Astrocyte of the spinal cord (primary cell): Measurements from ENCODE around the gene B3GNT8.
"Not testable (repeated sequence)": the region's sequence is repeated elsewhere in the genome, so short reads cannot be mapped to it uniquely, and the experiment has no call there.

Experiments used
- DNase-seq: peaks from one replicate; pipeline ENCODE4 v3.0.0; 2011; ENCODE audit warnings: low read depth, low spot score
- H3K4me3 ChIP-seq: 2 replicates; pipeline ENCODE4 v1.5.1; 2011; ENCODE audit warnings: low read depth, mild to moderate bottlenecking, low read length, moderate library complexity
- in situ Hi-C: cut with HindIII; loops from 2 replicates; pipeline ENCODE4 v1.10.0; 2017; ENCODE audit warnings: low sequenced_read_pairs
- TF ChIP-seq, protein P1 (sequence below): IDR thresholded peaks from 2 replicates; pipeline ENCODE4 v1.5.1; 2012; ENCODE audit warnings: low read depth, mild to moderate bottlenecking, low read length, inconsistent platforms

B3GNT8 gene

DNA sequence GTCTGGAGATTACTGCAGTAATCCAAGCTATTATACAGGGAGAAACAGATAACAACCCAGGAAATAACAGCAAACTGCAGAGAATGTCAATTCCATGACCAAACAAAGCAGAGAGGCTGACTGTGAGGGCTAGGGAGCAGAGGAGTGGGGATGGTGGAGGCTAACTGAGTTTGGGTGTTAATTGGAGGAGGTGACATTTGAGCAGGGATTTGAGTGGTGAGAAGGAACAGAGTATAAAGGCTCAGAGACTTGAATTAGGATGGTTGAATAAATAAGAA is 9.4 kb upstream of the B3GNT8 start:
- TF ChIP-seq, protein P1, sequence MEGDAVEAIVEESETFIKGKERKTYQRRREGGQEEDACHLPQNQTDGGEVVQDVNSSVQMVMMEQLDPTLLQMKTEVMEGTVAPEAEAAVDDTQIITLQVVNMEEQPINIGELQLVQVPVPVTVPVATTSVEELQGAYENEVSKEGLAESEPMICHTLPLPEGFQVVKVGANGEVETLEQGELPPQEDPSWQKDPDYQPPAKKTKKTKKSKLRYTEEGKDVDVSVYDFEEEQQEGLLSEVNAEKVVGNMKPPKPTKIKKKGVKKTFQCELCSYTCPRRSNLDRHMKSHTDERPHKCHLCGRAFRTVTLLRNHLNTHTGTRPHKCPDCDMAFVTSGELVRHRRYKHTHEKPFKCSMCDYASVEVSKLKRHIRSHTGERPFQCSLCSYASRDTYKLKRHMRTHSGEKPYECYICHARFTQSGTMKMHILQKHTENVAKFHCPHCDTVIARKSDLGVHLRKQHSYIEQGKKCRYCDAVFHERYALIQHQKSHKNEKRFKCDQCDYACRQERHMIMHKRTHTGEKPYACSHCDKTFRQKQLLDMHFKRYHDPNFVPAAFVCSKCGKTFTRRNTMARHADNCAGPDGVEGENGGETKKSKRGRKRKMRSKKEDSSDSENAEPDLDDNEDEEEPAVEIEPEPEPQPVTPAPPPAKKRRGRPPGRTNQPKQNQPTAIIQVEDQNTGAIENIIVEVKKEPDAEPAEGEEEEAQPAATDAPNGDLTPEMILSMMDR = no peak
- H3K4me3 ChIP-seq = no peak overlapping the region
- DNase-seq = no peak
- in situ Hi-C loops = no loop called here

DNA sequence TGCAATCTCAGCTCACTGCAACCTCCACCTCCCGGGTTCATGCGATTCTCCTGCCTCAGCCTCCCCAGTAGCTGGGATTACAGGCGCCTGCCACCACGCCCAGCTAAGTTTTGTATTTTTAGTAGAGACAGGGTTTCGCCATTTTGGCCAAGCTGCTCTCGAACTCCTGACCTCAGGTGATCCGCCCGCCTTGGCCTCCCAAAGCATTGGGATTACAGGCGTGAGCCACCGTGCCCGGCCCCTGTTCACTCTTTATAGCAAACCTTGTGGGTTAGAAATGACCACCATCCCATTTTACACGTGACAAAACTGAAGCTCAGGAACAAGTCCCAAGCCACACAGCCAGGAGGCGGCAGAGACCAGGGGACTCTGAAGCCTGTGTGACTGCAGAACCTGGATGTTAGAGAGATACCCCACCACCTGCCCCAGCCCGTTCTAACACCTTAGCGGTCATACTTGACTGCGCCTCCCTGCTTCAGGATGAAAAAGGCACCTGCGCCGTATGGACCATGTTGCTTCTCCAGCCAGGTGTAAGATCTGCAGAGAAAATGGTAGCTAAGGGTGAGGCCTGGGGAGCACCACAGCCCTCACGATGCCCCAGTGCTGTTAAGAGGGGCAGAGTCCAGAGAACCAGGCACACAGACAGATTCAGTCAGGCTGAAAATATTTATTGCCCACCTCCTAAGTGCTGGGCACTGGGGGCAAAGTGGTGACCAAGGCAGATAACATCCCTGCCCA is 8.9 kb upstream of the B3GNT8 start:
- DNase-seq = no peak
- in situ Hi-C loops = no loop called here
- TF ChIP-seq, protein P1 = no peak
- no peak overlapping the region for H3K4me3 ChIP-seq

DNA sequence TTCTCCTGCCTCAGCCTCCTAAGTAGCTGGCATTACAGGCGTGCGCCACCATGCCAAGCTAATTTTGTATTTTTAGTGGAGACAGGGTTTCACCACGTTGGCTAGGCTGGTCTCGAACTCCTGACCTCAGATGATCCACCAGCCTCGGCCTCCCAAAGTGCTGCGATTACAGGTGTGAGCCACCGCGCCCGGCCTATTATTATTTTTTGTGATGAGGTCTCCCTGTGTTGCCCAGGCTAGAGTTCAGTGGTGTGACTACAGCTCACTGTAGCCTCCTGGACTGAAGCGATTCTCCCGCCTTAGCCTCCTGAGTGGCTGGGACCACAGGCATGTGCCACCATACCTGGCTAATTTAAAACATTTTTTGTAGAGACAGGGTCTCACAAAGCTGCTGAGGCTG is 8.2 kb upstream of the B3GNT8 start:
- H3K4me3 ChIP-seq, DNase-seq, in situ Hi-C loops: not testable (repeated sequence)

DNA sequence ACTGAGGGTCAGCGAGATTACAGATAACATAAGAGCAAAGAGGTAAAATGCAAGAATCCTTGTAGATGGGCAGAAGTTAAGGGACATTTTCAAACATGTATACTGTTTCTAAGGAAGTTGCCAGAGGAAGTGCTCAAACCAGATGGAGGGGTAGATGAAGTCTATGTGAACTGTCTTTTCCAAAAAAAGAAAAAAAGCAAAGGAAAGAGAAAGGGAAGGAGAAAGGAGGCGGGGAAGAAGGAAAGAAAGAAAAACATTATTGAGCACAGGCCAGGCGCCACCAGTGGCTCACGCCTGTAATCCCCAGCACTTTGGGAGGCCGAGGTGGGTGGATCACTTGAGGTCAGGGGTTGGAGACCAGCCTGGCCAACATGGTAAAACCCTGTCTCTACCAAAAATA is 7.3 kb upstream of the B3GNT8 start:
- TF ChIP-seq, protein P1 = no peak
- no peak for DNase-seq
- in situ Hi-C loops = no loop called here
- no peak overlapping the region for H3K4me3 ChIP-seq

DNA sequence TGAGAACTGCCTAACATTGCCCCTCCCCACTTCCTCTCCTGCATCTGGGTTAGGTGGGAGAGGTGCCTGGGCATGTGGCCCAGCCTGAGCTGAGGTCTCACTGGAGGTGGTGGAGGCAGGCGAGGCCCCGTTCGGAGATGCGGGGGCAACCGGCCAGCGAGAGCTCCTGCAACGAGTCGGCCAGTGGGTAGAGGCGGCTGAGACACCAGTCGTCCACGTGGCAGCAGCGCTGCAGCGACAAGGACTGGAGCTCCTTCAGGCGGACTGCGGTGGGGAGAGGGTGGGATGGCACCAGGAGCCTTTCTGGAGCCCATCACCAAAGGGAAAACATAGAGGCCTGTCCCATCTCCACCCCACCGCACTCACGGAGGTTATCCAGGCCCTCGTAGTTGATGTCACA is 6.0 kb upstream of the B3GNT8 start:
- DNase-seq = no peak
- H3K4me3 ChIP-seq = no peak overlapping the region
- in situ Hi-C loops = no loop called here
- TF ChIP-seq, protein P1 = no peak

DNA sequence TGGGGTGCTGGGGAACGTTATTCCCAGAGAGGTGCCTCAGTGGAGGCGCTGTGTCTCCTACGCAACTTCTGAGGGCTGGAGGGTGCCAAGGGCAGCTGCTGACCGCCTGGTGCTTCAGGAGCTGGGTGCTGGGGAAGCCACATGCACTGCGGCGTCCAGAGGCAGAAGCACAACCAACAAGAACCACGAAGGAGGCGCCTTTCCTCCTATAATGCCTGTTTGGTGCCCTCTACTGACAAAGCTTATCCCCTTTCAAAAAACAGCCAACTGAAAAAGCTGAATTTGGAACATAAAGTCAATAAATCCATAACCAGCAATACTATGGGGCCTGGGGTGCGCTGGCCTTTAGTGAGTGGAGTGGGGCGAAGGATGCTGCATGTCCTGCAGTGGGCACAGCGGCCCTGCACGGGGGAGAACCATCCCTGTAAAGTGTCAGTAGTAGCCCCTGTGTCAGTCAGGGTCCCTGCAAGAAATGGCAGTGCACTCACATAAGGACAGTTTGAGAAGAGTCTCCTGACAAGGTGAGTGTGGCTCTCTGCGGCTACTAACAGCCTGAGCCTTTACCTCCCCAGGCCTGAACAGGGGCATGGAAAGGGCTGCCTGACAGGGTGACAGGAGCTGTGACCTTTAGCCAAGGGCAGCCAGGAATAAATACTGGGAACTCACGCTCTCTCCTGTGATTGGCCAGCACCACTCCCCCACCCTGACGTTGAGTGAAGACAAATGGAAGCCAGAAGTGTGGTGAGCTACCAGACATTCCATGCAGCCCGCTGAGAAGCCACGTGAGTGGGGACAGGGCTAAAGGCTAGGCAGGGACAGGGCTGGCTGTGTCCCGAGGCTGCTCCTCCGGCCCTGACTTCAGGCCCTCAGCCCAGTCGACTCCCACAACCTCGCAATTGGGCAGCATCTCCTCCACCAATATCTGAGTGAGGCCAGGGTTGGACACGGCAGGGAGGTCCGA is 4.5 kb upstream of the B3GNT8 start:
- TF ChIP-seq, protein P1 = peak; percentile 49
- no peak overlapping the region for H3K4me3 ChIP-seq
- DNase-seq = peak; percentile 14
- in situ Hi-C loops = no loop called here

DNA sequence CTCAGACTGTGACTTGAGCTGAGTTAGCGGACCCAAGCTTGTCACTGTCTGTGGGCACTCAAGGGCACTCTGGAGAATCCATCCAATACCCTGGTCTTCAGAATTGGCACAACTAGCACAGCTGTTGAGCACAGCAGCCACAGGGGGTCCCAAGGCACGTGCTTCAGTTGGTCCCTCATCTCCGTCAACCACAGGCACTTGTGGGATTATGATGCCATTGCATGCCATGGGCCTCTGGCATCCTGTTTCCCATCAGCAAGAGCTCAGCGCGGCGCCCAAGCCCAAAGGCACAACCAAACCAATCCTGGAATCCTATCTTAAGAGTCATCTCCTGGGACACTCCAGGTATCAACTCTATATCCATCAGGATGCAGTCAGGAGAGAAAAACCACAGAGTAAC is 3.7 kb upstream of the B3GNT8 start:
- in situ Hi-C loops = no loop called here
- TF ChIP-seq, protein P1 = no peak
- no peak for DNase-seq
- no peak overlapping the region for H3K4me3 ChIP-seq
